ENCODE measurements around the gene ADCY10. TPM values are rescaled to one million over a fixed set of nuclear protein-coding genes. Genes with fewer than 3 reads are reported as not detected.

The ADCY10 gene
- total RNA-seq, 1 experiment from 2014 or later, result 0.20 TPM

- no peak overlapping the region for H3K9ac ChIP-seq (ENCODE audit: extremely low read depth, insufficient read length, low read length)
- no peak for TF ChIP-seq CTCF (conservative IDR thresholded peaks at IDR 0.05)
- H3K14ac ChIP-seq (ENCODE audit: insufficient read depth, low read length), result no peak overlapping the region
- no peaks in the 10 kb centered on the region for H3K23me2 ChIP-seq (ENCODE audit: insufficient read length, low read depth, low read length, poor library complexity, severe bottlenecking)
- no peaks in the 10 kb centered on the region; the same call in 1 of the 2 replicates for H3K27me3 Mint-ChIP-seq (ENCODE audit: low read depth)
- no peak overlapping the region for H3T11ph ChIP-seq (ENCODE audit: low read length)
- H3K79me1 ChIP-seq (ENCODE audit: insufficient read depth, low read depth, low read length, poor library complexity, severe bottlenecking), result no peaks in the 10 kb centered on the region
- no peak overlapping the region for H2BK120ac ChIP-seq (ENCODE audit: low read depth, low read length, poor library complexity, severe bottlenecking)
- WGBS (ENCODE audit: extremely low coverage, insufficient read length, low lambda C conversion rate), result no CpG with 5 or more reads among the region's 3 CpGs
- H3K27ac Mint-ChIP-seq, result no peak overlapping the region
- H3K79me2 ChIP-seq (ENCODE audit: insufficient read depth, low read length), result no peaks in the 10 kb centered on the region
- no peak overlapping the region for H3K27ac ChIP-seq (ENCODE audit: insufficient read length, low read depth, low read length)
- H3K56ac ChIP-seq (ENCODE audit: insufficient read length, low read depth, low read length), result no peak overlapping the region
- H3K23ac ChIP-seq (ENCODE audit: insufficient read length, low read depth, low read length), result no peak overlapping the region
- H2AFZ ChIP-seq (ENCODE audit: low read length), result no peak overlapping the region
- no peak overlapping the region for H3K4me3 Mint-ChIP-seq
- H3K9me3 Mint-ChIP-seq, result peaks cover 32 to 34% of the 10 kb centered on the region in 2 experiments
- H4K5ac ChIP-seq (ENCODE audit: insufficient read length, low read depth, low read length), result no peak overlapping the region
- H3K4ac ChIP-seq (ENCODE audit: low read depth, low read length), result no peak overlapping the region
- no peak for DNase-seq
- no peaks in the 10 kb centered on the region for H3K4me1 ChIP-seq (ENCODE audit: insufficient read depth, low read length)
- H2BK5ac ChIP-seq (ENCODE audit: insufficient read length, low read length), result no peak overlapping the region
- no peaks in the 10 kb centered on the region for H4K20me1 ChIP-seq (ENCODE audit: control insufficient read depth, insufficient read depth, insufficient read length)
- H2AK5ac ChIP-seq (ENCODE audit: insufficient read length, low read length), result no peak overlapping the region
- no peak overlapping the region for H2BK12ac ChIP-seq (ENCODE audit: insufficient read length, low read depth, low read length)
- H2BK15ac ChIP-seq (ENCODE audit: low read depth, low read length), result no peak overlapping the region
- H4K8ac ChIP-seq (replicated peaks; ENCODE audit: insufficient read length, low read depth, low read length), result no peak overlapping the region
- H2BK20ac ChIP-seq (ENCODE audit: low read depth, low read length, poor library complexity, severe bottlenecking), result no peak overlapping the region
- no peak overlapping the region for H4K91ac ChIP-seq (ENCODE audit: insufficient read length, low read depth, low read length)
- H3K18ac ChIP-seq (ENCODE audit: insufficient read length, low read depth, low read length), result no peak overlapping the region
- no peak overlapping the region for H3K4me2 ChIP-seq (ENCODE audit: insufficient read depth, insufficient read length, low read length)
- H3K36me3 Mint-ChIP-seq (ENCODE audit: insufficient read depth in 1 of 3, low read depth in 3 of 3), result peaks cover 8 to 37% (median 8%) of the 10 kb centered on the region in 3 experiments; a peak in 6 of 7 replicates
- H3K9me3 ChIP-seq (ENCODE audit: control insufficient read depth, low read depth, low read length), result no peaks in the 10 kb centered on the region
- no peaks in the 10 kb centered on the region for H3K27me3 ChIP-seq (ENCODE audit: insufficient read depth, low read length)
- peaks cover 2% of the 10 kb centered on the region in 2 experiments; a peak in 2 of 4 replicates for H3K4me1 Mint-ChIP-seq
Observed at GRCh38 chr1:167808690-167809089, 105.2 kb downstream of the ADCY10 start.

Data from H9 (cell line).